Chondrocyte (in vitro differentiated cells): ENCODE results near the gene SPTLC2. TPM values are rescaled to one million over a fixed set of nuclear protein-coding genes. Genes with fewer than 3 reads are reported as not detected.
"Not testable (repeated sequence)": the region's sequence is repeated elsewhere in the genome, so short reads cannot be mapped to it uniquely, and the experiment has no call there.

Source experiments
- DNase-seq: peaks from one replicate; pipeline ENCODE4 v3.0.0; 2021; ENCODE audit warnings: mixed read lengths, low spot score
- H3K27ac Mint-ChIP-seq: one replicate; pipeline ENCODE4 v1.8.0; 2021; ENCODE audit warnings: mild to moderate bottlenecking, moderate library complexity, mixed read lengths; ENCODE audit not compliant: unreplicated experiment
- H3K27me3 Mint-ChIP-seq: 2 replicates; pipeline ENCODE4 v1.8.0; 2021; ENCODE audit warnings: low read depth, mixed read lengths
- H3K36me3 Mint-ChIP-seq: 2 replicates; pipeline ENCODE4 v1.8.0; 2021; ENCODE audit warnings: low read depth, mixed read lengths
- H3K4me1 Mint-ChIP-seq: 2 replicates; pipeline ENCODE4 v1.8.0; 2021; ENCODE audit warnings: low read depth, mild to moderate bottlenecking, mixed read lengths
- H3K4me3 Mint-ChIP-seq: one replicate; pipeline ENCODE4 v1.8.0; 2021; ENCODE audit warnings: mild to moderate bottlenecking, moderate library complexity, mixed read lengths; ENCODE audit not compliant: unreplicated experiment
- H3K9me3 Mint-ChIP-seq: 2 replicates; pipeline ENCODE4 v1.8.0; 2021; ENCODE audit warnings: low read depth, mixed read lengths
- CTCF ChIP-seq: fragments of 200-600 bp; sonication (generic); IDR thresholded peaks from 2 replicates; pipeline ENCODE4 v1.5.0; 2021; ENCODE audit warnings: antibody characterized with exemption, mild to moderate bottlenecking, moderate library complexity
- total RNA-seq: library from RNA; stranded (reverse); gene quantifications from 3 replicates; pipeline ENCODE4 v1.2.1, GENCODE V29; 2021

SPTLC2 gene
- total RNA-seq, 1 donor from 2014 or later: 29.1 TPM

DNA sequence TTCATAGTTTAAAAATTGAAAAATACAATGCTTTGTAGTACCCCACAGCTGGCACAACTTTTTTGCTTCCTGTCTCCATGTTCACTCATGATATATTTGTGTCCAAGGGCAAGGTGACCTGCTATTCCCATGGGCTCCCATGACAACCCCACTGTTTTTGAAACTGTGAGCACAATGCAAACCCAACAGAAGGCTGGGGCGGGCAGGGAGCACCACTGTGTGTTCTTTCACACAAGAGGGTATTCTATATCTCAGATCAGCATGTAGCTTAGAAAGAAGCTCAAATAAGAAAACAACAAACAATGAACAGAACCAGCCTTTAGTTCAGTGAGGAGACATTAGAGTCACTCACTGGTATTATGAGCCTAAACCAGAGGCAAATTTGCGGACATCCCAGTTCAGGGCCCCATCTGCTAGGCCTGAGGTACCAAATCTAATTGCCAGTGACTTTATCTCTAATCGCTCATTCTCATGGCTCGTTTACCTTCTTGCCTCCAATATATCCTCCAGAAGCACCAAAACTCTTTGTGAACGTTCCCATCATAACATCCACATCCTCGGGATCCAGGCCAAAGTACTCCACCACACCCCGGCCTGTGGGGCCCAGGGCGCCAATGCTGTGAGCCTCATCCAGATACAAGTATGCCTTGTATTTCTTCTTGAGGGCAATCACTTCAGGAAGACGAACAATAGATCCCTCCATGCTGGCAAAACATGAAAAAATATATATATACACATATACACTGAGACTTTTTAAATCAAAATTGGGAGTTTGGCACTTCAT is 61.4 kb downstream of the SPTLC2 start:
- DNase-seq: no peak
- Mint-ChIP-seq H3K36me3 (peaks cover 16% of the 10 kb centered on the region), H3K9me3 (no peaks in the 10 kb centered on the region), H3K4me3 (no peak overlapping the region), H3K27ac (no peak overlapping the region), H3K4me1 (peaks cover 14% of the 10 kb centered on the region), H3K27me3 (no peaks in the 10 kb centered on the region)
- TF ChIP-seq CTCF: no peak

GRCh38 chr14:77554207-77554606 is 62.2 kb downstream of the SPTLC2 start:
- no peak for TF ChIP-seq CTCF
- no peaks in the 10 kb centered on the region for H3K9me3 Mint-ChIP-seq
- peaks cover 16% of the 10 kb centered on the region for H3K36me3 Mint-ChIP-seq
- peaks cover 9% of the 10 kb centered on the region for H3K4me1 Mint-ChIP-seq
- H3K27ac Mint-ChIP-seq: no peak overlapping the region
- no peaks in the 10 kb centered on the region for H3K27me3 Mint-ChIP-seq
- no peak for DNase-seq
- H3K4me3 Mint-ChIP-seq: no peak overlapping the region

DNA sequence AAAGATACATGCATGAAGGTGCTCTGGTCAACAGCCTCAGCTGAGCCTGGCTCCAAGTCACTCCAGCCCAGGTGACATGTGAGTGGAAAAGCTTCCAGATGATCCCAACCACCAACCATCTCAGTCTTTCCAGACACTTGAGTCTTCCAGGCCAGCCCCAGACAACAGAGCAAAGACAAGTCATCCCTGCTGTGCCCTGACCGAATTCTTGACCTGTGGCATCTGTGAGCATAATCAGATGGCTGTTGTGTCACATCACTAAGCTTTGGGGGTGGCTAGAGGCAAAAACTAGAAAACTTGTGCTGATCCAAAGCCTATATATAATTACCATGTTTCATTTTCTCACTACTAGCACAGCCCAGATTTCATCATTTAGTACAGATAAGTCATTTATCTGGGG is 67.0 kb downstream of the SPTLC2 start:
- H3K36me3 Mint-ChIP-seq: peaks cover 16% of the 10 kb centered on the region
- H3K4me1 Mint-ChIP-seq: peaks cover 3% of the 10 kb centered on the region
- H3K27ac Mint-ChIP-seq: no peak overlapping the region
- no peak for DNase-seq
- H3K27me3 Mint-ChIP-seq: no peaks in the 10 kb centered on the region
- no peaks in the 10 kb centered on the region for H3K9me3 Mint-ChIP-seq
- H3K4me3 Mint-ChIP-seq: no peak overlapping the region
- no peak for TF ChIP-seq CTCF

GRCh38 chr14:77547512-77548180 is 68.8 kb downstream of the SPTLC2 start:
- no peak for DNase-seq
- H3K27me3 Mint-ChIP-seq: no peaks in the 10 kb centered on the region
- H3K27ac Mint-ChIP-seq: no peak overlapping the region
- H3K36me3 Mint-ChIP-seq: peaks cover 14% of the 10 kb centered on the region
- H3K9me3 Mint-ChIP-seq: no peaks in the 10 kb centered on the region
- no peak overlapping the region for H3K4me3 Mint-ChIP-seq
- TF ChIP-seq CTCF: peak; percentile 48
- peaks cover 16% of the 10 kb centered on the region for H3K4me1 Mint-ChIP-seq

DNA sequence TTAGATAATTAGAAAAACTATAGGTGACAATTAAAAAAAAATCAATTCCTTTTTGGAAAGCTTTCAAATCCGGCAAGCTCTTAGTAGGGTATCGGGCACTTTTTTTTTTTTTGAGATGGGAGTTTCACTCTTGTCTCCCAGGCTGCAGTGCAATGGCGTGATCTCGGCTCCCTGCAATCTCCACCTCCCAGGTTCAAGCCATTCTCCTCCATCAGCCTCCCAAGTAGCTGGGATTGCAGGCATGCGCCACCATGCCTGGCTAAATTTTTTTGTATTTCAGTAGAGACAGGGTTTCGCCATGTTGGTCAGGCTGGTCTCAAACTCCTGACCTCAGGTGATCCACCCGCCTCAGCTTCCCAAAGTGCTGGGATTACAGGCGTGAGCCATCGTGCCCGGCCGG is 71.3 kb downstream of the SPTLC2 start:
- not testable (repeated sequence) for H3K27me3 Mint-ChIP-seq, H3K27ac Mint-ChIP-seq, H3K4me3 Mint-ChIP-seq, H3K9me3 Mint-ChIP-seq, DNase-seq
- Mint-ChIP-seq H3K36me3 (peaks cover 11% of the 10 kb centered on the region), H3K4me1 (peaks cover 20% of the 10 kb centered on the region)
